PC-9 (cell line): ENCODE results near the gene EPB41L2.

Experiments
- EZH2 ChIP-seq: fragments of 200-600 bp; sonication (generic); IDR thresholded peaks from 2 replicates; pipeline ENCODE4 v1.8.0; 2017; ENCODE audit warnings: antibody characterized with exemption, low read depth
- TF ChIP-seq, protein P1 (sequence below): fragments of 200-600 bp; sonication (generic); conservative IDR thresholded peaks from 2 replicates; pipeline ENCODE4 v1.6.1; 2017; ENCODE audit warnings: mixed run types, antibody characterized with exemption, mild to moderate bottlenecking, moderate library complexity

GRCh38 chr6:130912434-130912833 is 150.6 kb downstream of the EPB41L2 start:
- TF ChIP-seq, protein P1, sequence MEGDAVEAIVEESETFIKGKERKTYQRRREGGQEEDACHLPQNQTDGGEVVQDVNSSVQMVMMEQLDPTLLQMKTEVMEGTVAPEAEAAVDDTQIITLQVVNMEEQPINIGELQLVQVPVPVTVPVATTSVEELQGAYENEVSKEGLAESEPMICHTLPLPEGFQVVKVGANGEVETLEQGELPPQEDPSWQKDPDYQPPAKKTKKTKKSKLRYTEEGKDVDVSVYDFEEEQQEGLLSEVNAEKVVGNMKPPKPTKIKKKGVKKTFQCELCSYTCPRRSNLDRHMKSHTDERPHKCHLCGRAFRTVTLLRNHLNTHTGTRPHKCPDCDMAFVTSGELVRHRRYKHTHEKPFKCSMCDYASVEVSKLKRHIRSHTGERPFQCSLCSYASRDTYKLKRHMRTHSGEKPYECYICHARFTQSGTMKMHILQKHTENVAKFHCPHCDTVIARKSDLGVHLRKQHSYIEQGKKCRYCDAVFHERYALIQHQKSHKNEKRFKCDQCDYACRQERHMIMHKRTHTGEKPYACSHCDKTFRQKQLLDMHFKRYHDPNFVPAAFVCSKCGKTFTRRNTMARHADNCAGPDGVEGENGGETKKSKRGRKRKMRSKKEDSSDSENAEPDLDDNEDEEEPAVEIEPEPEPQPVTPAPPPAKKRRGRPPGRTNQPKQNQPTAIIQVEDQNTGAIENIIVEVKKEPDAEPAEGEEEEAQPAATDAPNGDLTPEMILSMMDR, result no peak
- TF ChIP-seq EZH2, result no peak
